Neural cell (in vitro differentiated cells): ENCODE measurements around the gene FAM163B. TPM values are rescaled to one million over a fixed set of nuclear protein-coding genes. Genes with fewer than 3 reads are reported as not detected.

Experiments
- H2AFZ ChIP-seq: fragments of 200-600, 300-800 bp; sonication (generic), shearing (Covaris generic); 2 replicates; pipeline ENCODE4 v1.6.0; 2014; ENCODE audit warnings: low read depth, mild to moderate bottlenecking, antibody characterized with exemption, low read length, moderate library complexity
- H3F3A ChIP-seq: fragments of 200-600 bp; shearing (Covaris generic); 2 replicates; pipeline ENCODE4 v1.6.1; 2016; ENCODE audit warnings: mild to moderate bottlenecking, moderate library complexity, mixed read lengths, antibody characterized with exemption, low read length; ENCODE audit not compliant: insufficient read depth, poor library complexity, severe bottlenecking
- H3K27ac ChIP-seq: fragments of 200-600, 300-800 bp; sonication (generic), shearing (Covaris generic); 2 replicates; pipeline ENCODE4 v1.5.1; 2014; ENCODE audit warnings: mild to moderate bottlenecking, low read length, moderate library complexity
- H3K27me3 ChIP-seq: fragments of 300-800, 200-600 bp; sonication (generic), shearing (Covaris generic); 2 replicates; pipeline ENCODE4 v1.6.0; 2014; ENCODE audit warnings: mild to moderate bottlenecking, low read depth, low read length, moderate library complexity; ENCODE audit not compliant: insufficient read depth
- H3K36me3 ChIP-seq: fragments of 300-800, 200-600 bp; sonication (generic), shearing (Covaris generic); 2 replicates; pipeline ENCODE4 v1.5.1; 2014; ENCODE audit warnings: mild to moderate bottlenecking, antibody characterized with exemption, low read length, moderate library complexity; ENCODE audit not compliant: insufficient read depth
- H3K4me2 ChIP-seq: fragments of 300-800, 200-600 bp; sonication (generic), shearing (Covaris generic); 2 replicates; pipeline ENCODE4 v1.6.0; 2014; ENCODE audit warnings: mild to moderate bottlenecking, low read length
- H3K4me3 ChIP-seq: fragments of 300-800, 200-600 bp; sonication (generic), shearing (Covaris generic); 2 replicates; pipeline ENCODE4 v1.5.1; 2014; ENCODE audit warnings: mild to moderate bottlenecking, low read length, moderate library complexity
- H3K79me2 ChIP-seq: fragments of 200-600 bp; shearing (Covaris generic); replicated peaks from 2 replicates; pipeline ENCODE4 v1.6.0; 2014; ENCODE audit warnings: mild to moderate bottlenecking, low read length, moderate library complexity; ENCODE audit not compliant: insufficient read depth
- H3K9ac ChIP-seq: fragments of 300-800, 200-600 bp; sonication (generic), shearing (Covaris generic); 2 replicates; pipeline ENCODE4 v1.6.1; 2016; ENCODE audit warnings: mild to moderate bottlenecking, low read length, mixed read lengths
- H3K9me2 ChIP-seq: fragments of 200-600 bp; shearing (Covaris generic); 2 replicates; pipeline ENCODE4 v1.6.1; 2016; ENCODE audit warnings: mild to moderate bottlenecking, low read length, mixed read lengths; ENCODE audit not compliant: insufficient read depth
- H3K9me3 ChIP-seq: fragments of 200-600, 300-800 bp; sonication (generic), shearing (Covaris generic); 2 replicates; pipeline ENCODE4 v1.6.1; 2016; ENCODE audit warnings: mild to moderate bottlenecking, mixed run types, low read length, moderate library complexity, mixed read lengths
- H4K20me1 ChIP-seq: fragments of 200-600 bp; shearing (Covaris generic); 2 replicates; pipeline ENCODE4 v1.6.1; 2016; ENCODE audit warnings: mild to moderate bottlenecking, mixed run types; ENCODE audit not compliant: insufficient read depth
- EP300 ChIP-seq: fragments of 450-650 bp; conservative IDR thresholded peaks from 2 replicates; pipeline ENCODE4 v1.6.1; 2014; ENCODE audit warnings: antibody characterized with exemption, mild to moderate bottlenecking, moderate library complexity; ENCODE audit not compliant: poor library complexity, severe bottlenecking
- EZH2 ChIP-seq: fragments of 200-600, 300-800 bp; shearing (Covaris generic), sonication (generic); IDR thresholded peaks from 2 replicates; pipeline ENCODE4 v1.6.1; 2014; ENCODE audit warnings: antibody characterized with exemption, low read length, borderline replicate concordance, mild to moderate bottlenecking; ENCODE audit not compliant: insufficient read depth, poor library complexity, severe bottlenecking
- MXI1 ChIP-seq: fragments of 450-650 bp; conservative IDR thresholded peaks from 2 replicates; pipeline ENCODE4 v1.6.1; 2014; ENCODE audit warnings: antibody characterized with exemption, mild to moderate bottlenecking; ENCODE audit not compliant: poor library complexity, severe bottlenecking
- POLR2AphosphoS5 ChIP-seq: IDR thresholded peaks from 2 replicates; pipeline ENCODE4 v1.6.1; 2012
- RAD21 ChIP-seq: fragments of 450-650 bp; conservative IDR thresholded peaks from 2 replicates; pipeline ENCODE4 v1.6.1; 2014; ENCODE audit warnings: antibody characterized with exemption, mild to moderate bottlenecking, moderate library complexity
- SMC3 ChIP-seq: fragments of 450-650 bp; conservative IDR thresholded peaks from 2 replicates; pipeline ENCODE4 v1.6.1; 2014; ENCODE audit warnings: antibody characterized with exemption, mild to moderate bottlenecking, moderate library complexity; ENCODE audit not compliant: poor library complexity
- TAF1 ChIP-seq: IDR thresholded peaks from 2 replicates; pipeline ENCODE4 v1.6.1; 2012; ENCODE audit warnings: low read depth
- polyA plus RNA-seq: library from polyadenylated mRNA; depleted of rRNA; stranded (reverse); fragments of >200 nt; gene quantifications from 2 replicates; pipeline ENCODE4 v1.2.3, GENCODE V29; 2014
- TF ChIP-seq, protein P1 (sequence below): fragments of 450-650 bp; IDR thresholded peaks from 2 replicates; pipeline ENCODE4 v1.5.1; 2014; ENCODE audit warnings: antibody characterized with exemption, mild to moderate bottlenecking, moderate library complexity; ENCODE audit not compliant: poor library complexity, severe bottlenecking
- TF ChIP-seq, protein P2 (sequence below): IDR thresholded peaks from 2 replicates; pipeline ENCODE4 v1.6.1; 2012; ENCODE audit warnings: borderline replicate concordance

FAM163B gene
- polyA plus RNA-seq, 1 donor from 2014 or later = 1.5 TPM

DNA sequence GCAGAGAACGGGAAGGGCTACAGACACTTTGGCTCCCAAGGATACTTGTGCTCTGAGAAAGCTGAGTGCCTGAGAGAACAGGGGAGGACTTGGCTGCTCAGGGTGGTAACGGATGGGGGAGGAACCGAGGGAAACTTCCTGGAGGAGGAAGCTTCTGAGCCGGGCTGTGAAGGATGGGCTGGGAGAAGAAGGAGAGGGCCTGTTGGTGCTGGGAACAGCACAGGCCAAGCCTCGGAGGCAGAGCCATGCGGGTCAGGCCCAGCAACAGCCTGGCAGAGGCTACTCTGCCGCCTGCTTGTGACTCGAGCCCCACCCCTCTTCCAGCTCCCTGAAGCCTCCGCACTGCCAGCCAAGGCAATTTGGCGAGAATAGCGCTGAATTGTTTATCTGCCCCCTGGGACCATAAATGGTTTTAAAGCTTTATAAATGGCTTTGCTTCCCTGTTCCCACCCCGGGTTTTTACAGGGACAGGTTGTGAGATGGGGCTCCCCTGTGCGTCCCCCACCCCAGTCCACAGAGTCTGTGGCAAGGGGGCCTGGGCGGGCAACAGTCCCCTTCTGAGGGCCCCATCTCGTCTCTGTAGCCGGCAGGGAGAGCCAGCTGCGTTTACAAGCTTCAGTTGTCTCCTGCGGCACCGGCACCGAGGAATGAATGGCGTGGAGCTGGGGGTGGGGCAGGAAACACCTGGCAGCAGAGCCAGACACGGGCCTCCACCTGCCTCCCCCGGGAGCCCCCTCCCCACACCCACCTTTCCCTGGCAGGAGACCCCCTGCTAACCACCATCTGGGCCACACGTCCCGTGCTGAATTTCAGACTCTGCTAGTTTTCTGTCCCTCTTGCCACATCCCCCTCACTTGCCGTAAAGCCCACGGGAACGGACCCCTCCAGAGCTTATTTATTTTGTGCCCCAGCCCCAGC is 24.4 kb downstream of the FAM163B start:
- peak overlapping the region; percentile 31 for H3K4me3 ChIP-seq
- H3K4me2 ChIP-seq = peak overlapping the region; percentile 42
- H4K20me1 ChIP-seq = no peaks in the 10 kb centered on the region
- no peaks in the 10 kb centered on the region for H3K36me3 ChIP-seq
- H2AFZ ChIP-seq = no peak overlapping the region
- no peaks in the 10 kb centered on the region for H3F3A ChIP-seq
- H3K79me2 ChIP-seq = no peaks in the 10 kb centered on the region
- no peaks in the 10 kb centered on the region for H3K9me2 ChIP-seq
- TF ChIP-seq TAF1 (no peak), RAD21 (peak; percentile 52), SMC3 (peak; percentile 41), EZH2 (no peak), MXI1 (no peak), POLR2AphosphoS5 (peak; percentile 27), EP300 (peak; percentile 44)
- TF ChIP-seq, protein P1, sequence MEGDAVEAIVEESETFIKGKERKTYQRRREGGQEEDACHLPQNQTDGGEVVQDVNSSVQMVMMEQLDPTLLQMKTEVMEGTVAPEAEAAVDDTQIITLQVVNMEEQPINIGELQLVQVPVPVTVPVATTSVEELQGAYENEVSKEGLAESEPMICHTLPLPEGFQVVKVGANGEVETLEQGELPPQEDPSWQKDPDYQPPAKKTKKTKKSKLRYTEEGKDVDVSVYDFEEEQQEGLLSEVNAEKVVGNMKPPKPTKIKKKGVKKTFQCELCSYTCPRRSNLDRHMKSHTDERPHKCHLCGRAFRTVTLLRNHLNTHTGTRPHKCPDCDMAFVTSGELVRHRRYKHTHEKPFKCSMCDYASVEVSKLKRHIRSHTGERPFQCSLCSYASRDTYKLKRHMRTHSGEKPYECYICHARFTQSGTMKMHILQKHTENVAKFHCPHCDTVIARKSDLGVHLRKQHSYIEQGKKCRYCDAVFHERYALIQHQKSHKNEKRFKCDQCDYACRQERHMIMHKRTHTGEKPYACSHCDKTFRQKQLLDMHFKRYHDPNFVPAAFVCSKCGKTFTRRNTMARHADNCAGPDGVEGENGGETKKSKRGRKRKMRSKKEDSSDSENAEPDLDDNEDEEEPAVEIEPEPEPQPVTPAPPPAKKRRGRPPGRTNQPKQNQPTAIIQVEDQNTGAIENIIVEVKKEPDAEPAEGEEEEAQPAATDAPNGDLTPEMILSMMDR = no peak
- TF ChIP-seq, protein P2, sequence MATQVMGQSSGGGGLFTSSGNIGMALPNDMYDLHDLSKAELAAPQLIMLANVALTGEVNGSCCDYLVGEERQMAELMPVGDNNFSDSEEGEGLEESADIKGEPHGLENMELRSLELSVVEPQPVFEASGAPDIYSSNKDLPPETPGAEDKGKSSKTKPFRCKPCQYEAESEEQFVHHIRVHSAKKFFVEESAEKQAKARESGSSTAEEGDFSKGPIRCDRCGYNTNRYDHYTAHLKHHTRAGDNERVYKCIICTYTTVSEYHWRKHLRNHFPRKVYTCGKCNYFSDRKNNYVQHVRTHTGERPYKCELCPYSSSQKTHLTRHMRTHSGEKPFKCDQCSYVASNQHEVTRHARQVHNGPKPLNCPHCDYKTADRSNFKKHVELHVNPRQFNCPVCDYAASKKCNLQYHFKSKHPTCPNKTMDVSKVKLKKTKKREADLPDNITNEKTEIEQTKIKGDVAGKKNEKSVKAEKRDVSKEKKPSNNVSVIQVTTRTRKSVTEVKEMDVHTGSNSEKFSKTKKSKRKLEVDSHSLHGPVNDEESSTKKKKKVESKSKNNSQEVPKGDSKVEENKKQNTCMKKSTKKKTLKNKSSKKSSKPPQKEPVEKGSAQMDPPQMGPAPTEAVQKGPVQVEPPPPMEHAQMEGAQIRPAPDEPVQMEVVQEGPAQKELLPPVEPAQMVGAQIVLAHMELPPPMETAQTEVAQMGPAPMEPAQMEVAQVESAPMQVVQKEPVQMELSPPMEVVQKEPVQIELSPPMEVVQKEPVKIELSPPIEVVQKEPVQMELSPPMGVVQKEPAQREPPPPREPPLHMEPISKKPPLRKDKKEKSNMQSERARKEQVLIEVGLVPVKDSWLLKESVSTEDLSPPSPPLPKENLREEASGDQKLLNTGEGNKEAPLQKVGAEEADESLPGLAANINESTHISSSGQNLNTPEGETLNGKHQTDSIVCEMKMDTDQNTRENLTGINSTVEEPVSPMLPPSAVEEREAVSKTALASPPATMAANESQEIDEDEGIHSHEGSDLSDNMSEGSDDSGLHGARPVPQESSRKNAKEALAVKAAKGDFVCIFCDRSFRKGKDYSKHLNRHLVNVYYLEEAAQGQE = no peak
- H3K9me3 ChIP-seq = no peaks in the 10 kb centered on the region
- no peaks in the 10 kb centered on the region for H3K27me3 ChIP-seq
- peak overlapping the region; percentile 48 for H3K9ac ChIP-seq
- H3K27ac ChIP-seq = peak overlapping the region; percentile 43

DNA sequence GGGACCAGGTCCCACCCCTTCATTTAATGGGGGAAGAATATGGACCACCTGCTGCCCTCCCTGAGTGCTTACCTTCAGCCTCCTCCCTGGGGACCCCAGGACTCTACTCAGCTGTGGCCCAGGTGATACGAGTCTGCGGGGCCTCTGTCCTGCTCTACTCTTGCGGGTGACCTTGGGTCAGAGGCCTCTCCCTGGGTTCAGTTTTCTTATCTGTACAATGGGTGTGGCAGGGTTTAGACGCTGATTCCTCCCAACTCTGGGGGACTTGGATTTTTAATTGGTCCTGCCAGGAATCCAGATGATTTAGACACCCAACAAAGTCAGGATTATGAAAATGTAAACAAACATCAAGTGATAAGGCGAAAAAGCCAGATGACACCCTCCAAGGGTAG is 25.0 kb downstream of the FAM163B start:
- Histone ChIP-seq H3K9me2 (no peaks in the 10 kb centered on the region), H3K9me3 (no peaks in the 10 kb centered on the region), H3K27ac (peak overlapping the region; percentile 43), H3K36me3 (no peaks in the 10 kb centered on the region), H3K27me3 (no peaks in the 10 kb centered on the region), H2AFZ (no peak overlapping the region), H4K20me1 (no peaks in the 10 kb centered on the region), H3K9ac (peak overlapping the region; percentile 48), H3K79me2 (no peaks in the 10 kb centered on the region), H3K4me3 (no peak overlapping the region), H3K4me2 (no peak overlapping the region), H3F3A (no peaks in the 10 kb centered on the region)
- TF ChIP-seq, protein P2 = no peak
- TF ChIP-seq SMC3 (no peak), RAD21 (no peak), EP300 (no peak), POLR2AphosphoS5 (no peak), EZH2 (no peak), TAF1 (no peak), MXI1 (no peak)
- TF ChIP-seq, protein P1 = no peak
